Measurements from ENCODE around the gene VAPA.

Gene VAPA

GRCh38 chr18:9996094-9996493 lies 82.3 kb downstream of the VAPA start:
- no peak for DNase-seq (ENCODE audit: low read depth in 4 of 4, low spot score in 1 of 4)

DNA sequence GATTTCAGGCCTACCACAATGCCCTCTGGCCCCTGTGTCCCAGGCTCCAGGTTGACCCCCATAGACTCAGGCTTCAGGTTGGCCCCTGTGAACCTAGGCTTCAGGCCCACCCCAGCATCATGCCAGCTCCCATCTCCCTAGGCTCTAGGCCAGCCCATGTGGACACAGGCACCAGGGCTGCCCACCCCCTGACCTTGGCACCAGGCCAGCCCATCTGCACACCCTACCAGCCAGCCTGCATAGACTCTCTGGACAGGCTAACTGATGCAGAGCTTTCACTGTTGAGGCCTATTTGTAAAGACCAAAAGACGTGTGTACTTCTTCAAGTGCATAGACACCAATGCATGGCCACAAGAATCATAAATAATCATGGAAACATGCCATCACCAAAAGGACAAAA lies 83.9 kb downstream of the VAPA start:
- DNase-seq (ENCODE audit: low read depth in 4 of 4, low spot score in 1 of 4) = no peak

GRCh38 chr18:9998330-9998729 lies 84.5 kb downstream of the VAPA start:
- DNase-seq (ENCODE audit: low read depth in 4 of 4, low spot score in 1 of 4) = no peak

DNA sequence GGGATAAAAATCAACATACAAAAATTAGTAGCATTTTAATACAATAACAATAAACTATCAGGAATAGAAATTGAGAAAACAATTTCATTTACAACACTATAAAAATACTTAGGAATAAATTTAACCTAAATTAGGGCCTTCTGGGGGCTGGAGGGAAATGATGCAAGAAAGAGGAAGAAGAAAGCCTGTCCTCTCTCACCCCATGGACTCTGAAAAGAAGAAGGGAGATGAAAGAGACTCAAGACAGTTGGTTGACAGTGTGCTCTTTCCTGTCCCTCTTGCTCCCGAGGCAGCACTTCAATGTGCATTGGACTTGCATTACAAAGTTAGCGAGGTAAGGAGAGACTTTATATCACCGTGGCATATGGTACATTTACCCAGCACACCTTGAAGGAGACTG lies 88.5 kb downstream of the VAPA start:
- DNase-seq (ENCODE audit: low read depth in 4 of 4, low spot score in 1 of 4) = no peak

GRCh38 chr18:10003281-10003680 lies 89.5 kb downstream of the VAPA start:
- no peak for DNase-seq (ENCODE audit: low read depth in 4 of 4, low spot score in 1 of 4)

DNA sequence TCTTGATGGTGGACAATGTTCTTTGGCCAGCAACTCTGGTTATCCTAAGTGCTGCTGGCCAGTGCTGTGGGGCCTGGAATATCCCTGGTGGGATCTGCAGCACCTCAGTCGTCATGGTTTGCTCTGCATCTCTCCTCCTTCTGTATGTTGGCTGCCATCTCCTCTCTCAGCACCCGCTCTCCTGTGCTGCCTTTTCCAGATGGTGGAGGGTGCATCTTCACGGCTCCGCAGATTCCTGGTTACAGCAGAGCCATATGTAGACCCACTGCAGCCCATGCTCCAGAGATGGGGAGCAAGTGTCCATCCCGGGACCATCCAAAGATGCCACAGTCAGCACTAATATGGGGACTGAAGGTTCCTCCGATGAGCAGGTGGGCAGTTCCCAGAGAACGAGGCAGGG lies 90.0 kb downstream of the VAPA start:
- DNase-seq (ENCODE audit: low read depth in 4 of 4, low spot score in 1 of 4) = no peak

- no peak for DNase-seq (ENCODE audit: low read depth in 4 of 4, low spot score in 1 of 4)
Measured at GRCh38 chr18:10006311-10006893, 92.6 kb downstream of the VAPA start.

GRCh38 chr18:10008006-10008647 lies 94.3 kb downstream of the VAPA start:
- DNase-seq (ENCODE audit: low read depth in 4 of 4, low spot score in 1 of 4) = no peak
